Coronary artery (tissue), 2 donors: ENCODE measurements around the gene NME3.
"Not testable (repeated sequence)": the region's sequence is repeated elsewhere in the genome, so short reads cannot be mapped to it uniquely, and the experiment has no call there.

ENCODE experiments used
- DNase-seq: peaks from one replicate; pipeline ENCODE4 v3.0.0-alpha.2; 2017; ENCODE audit warnings: low spot score
- H3K27ac ChIP-seq, 2 donors: fragments of 200-600 bp; sonication (generic); one replicate each; pipeline ENCODE4 v1.5.1; 2016 to 2019
- H3K4me3 ChIP-seq: fragments of 200-600 bp; sonication (generic); 2 replicates; pipeline ENCODE4 v1.5.1; 2016; ENCODE audit warnings: mild to moderate bottlenecking, moderate library complexity
- CTCF ChIP-seq: fragments of 200-600 bp; sonication (generic); IDR thresholded peaks from one replicate; pipeline ENCODE4 v1.5.1; 2019; ENCODE audit warnings: antibody characterized with exemption

Gene NME3

GRCh38 chr16:1809281-1809801 lies 38.0 kb upstream of the NME3 start:
- Histone ChIP-seq H3K4me3 (no peak overlapping the region), H3K27ac (no peak overlapping the region)
- no peak for TF ChIP-seq CTCF
- DNase-seq, result peak; percentile 71

GRCh38 chr16:1808691-1809090 lies 37.3 kb upstream of the NME3 start:
- Histone ChIP-seq H3K4me3 (no peak overlapping the region), H3K27ac (no peak overlapping the region)
- no peak for DNase-seq
- no peak for TF ChIP-seq CTCF

GRCh38 chr16:1807626-1808025 lies 36.3 kb upstream of the NME3 start:
- Histone ChIP-seq H3K4me3 (no peak overlapping the region), H3K27ac (no peak overlapping the region)
- no peak for DNase-seq
- no peak for TF ChIP-seq CTCF

DNA sequence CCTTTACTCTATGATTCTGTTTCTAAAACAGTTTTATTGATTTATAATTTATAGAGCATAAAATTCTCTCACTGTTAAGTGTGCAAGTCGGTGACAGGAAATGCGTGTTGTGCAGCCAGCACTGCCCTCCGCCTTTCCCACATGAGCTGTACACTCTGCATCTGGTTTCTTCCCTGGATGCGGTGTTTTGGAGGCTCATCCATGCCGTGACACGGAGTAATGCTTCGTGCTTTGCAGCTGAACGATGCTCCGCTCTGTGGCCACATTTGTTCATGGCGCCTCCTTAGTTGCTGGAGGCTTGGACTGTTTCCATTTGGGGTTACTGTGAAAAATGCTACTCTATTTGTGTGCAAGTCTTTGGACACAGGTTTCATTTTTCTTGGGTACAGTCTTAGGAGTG lies 29.4 kb upstream of the NME3 start:
- Histone ChIP-seq H3K4me3 (no peak overlapping the region), H3K27ac (no peak overlapping the region)
- no peak for TF ChIP-seq CTCF
- DNase-seq, result no peak

DNA sequence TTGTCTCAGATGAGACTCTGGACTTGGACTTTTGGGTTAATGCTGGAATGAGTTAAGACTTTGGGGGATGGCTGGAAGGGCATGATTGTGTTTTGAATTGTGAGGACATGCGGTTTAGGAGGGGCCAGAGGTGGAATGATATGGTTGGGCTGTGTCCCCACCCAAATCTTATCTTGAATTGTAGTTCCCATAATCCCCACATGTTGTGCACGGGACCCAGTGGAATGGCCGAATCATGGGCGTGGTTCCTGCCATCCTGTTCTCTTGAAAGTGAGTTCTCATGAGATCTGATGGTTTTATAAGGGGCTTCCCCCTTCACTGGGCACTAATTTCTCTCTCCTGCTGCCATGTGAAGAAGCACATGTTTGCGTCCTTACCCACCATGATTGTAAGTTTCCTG lies 27.9 kb upstream of the NME3 start:
- H3K4me3 ChIP-seq, H3K27ac ChIP-seq, DNase-seq: not testable (repeated sequence)

DNA sequence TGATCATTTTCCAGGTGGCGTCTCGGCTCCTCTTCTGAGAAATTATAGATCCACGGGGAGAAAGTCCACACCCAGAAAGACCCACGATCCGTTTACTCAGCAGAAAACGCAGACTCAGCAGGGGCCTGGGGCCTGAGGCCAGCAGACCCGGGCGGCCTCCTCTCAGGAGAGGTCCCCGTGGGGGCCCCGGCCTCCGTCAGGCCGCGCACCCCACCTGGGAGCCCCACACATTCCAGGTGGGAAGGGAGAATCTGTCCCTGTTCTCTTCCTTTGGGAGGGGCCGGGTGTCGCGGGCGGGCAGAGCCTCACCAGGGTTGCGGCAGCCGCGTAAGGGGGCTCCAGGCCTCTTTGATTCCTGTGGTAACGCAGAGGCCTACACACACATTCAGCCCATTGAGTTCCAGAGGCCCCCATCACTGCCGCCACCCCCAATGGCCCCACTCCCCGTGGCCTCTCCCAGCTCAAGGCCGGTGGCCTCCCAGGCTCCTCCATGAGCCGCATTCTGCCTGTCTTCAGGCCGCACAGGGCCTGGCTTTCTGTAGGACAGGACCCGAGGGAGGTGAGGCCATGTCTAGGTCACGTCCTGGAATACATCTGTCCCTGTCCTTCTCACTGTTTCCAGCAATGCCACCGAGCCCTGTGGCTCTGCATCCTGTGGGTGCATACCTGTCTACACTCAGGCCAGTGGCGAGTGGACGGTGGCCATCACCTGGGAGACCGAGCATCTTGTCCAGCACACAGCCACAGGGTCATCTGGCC lies 23.7 kb upstream of the NME3 start:
- TF ChIP-seq CTCF, result no peak
- no peak overlapping the region for H3K27ac ChIP-seq
- DNase-seq, result no peak
- H3K4me3 ChIP-seq, result no peak overlapping the region

DNA sequence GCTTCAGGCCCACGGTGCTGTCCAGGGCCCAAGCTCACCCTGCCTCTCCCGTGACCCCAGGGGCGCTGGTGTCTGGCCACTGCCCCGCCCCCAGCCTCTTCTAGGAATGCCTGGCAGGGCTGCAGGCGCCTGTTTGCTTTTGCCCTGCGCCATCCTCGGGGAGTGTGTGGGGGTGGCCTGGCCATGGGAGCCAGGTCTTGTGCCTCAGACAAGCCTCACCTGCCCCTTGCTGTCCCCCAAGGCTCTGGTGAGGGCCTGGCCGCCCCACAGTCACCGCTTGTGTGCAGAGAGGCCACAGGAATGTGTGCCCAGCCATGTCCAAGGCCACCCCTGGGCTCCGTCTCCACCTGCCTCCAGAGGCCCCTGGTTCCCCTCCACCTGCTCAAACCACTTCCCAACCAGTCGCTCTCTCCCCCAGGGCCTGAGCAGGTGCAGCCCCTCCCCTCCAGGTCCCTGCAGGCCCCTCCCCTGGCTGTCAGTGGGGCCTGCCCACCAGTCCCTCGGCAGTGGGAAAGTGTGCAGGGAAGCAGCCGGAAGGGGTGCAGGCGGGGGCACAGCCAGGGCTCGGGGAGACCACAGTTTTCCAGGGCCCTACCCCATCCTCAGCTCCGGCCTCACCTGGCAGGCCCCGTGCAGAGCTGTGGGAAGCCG lies 23.0 kb upstream of the NME3 start:
- no peak for TF ChIP-seq CTCF
- H3K4me3 ChIP-seq, result no peak overlapping the region
- DNase-seq, result no peak
- H3K27ac ChIP-seq, result no peak overlapping the region
